K562 (cell line): ENCODE data around the gene MBOAT7. TPM values are rescaled to one million over a fixed set of nuclear protein-coding genes. Genes with fewer than 3 reads are reported as not detected.

Experiments
- BMI1 ChIP-seq: fragments of 150-350 bp; IDR thresholded peaks from 2 replicates; pipeline ENCODE4 v1.6.1; 2014; ENCODE audit warnings: low read length
- CREB5 ChIP-seq: fragments of 250-450 bp; sonication (Bioruptor Pico); IDR thresholded peaks from 2 replicates; pipeline ENCODE4 v1.5.0; 2020; ENCODE audit warnings: mild to moderate bottlenecking
- DDX20 ChIP-seq: fragments of 450-650 bp; IDR thresholded peaks from 2 replicates; pipeline ENCODE4 v1.6.1; 2016; ENCODE audit warnings: missing genetic modification characterization, low read depth, mild to moderate bottlenecking, missing compliant biosample characterization, moderate library complexity
- E2F5 ChIP-seq: sonication (generic); formaldehyde crosslinking; IDR thresholded peaks from 2 replicates; pipeline ENCODE4 v1.8.0; 2022; ENCODE audit warnings: mild to moderate bottlenecking, missing genetic modification reagents
- FIP1L1 ChIP-seq: fragments of 200-400 bp; formaldehyde crosslinking; IDR thresholded peaks from 2 replicates; pipeline ENCODE4 v1.6.1; 2018; ENCODE audit warnings: mild to moderate bottlenecking, low read depth, low read length; ENCODE audit not compliant: poor library complexity, severe bottlenecking
- KLF1 ChIP-seq: fragments of 450-650 bp; IDR thresholded peaks from 2 replicates; pipeline ENCODE4 v1.6.1; 2016; ENCODE audit warnings: missing genetic modification characterization, missing compliant biosample characterization
- NR0B1 ChIP-seq: fragments of 450-650 bp; IDR thresholded peaks from one replicate; pipeline ENCODE4 v1.6.1; 2018; ENCODE audit warnings: mild to moderate bottlenecking, moderate library complexity; ENCODE audit not compliant: partially characterized antibody
- RBFOX2 ChIP-seq: fragments of 200-400 bp; formaldehyde crosslinking; IDR thresholded peaks from 2 replicates; pipeline ENCODE4 v1.6.1; 2017; ENCODE audit warnings: low read depth, mild to moderate bottlenecking, low read length, moderate library complexity
- ZBTB40 ChIP-seq, 2 experiments: fragments of 450-650 bp in 1 of 2; sonication (generic) in 1 of 2; formaldehyde crosslinking in 1 of 2; IDR thresholded peaks; 2 replicates each; pipeline versions ENCODE4 v1.7.1 to v1.9.0; 2016 to 2022; ENCODE audit warnings: inconsistent platforms in 1 of 2, mild to moderate bottlenecking in 1 of 2, missing genetic modification reagents in 1 of 2
- ZNF311 ChIP-seq: fragments of 250-450 bp; sonication (Bioruptor Pico); IDR thresholded peaks from 2 replicates; pipeline ENCODE4 v1.4.0; 2020; ENCODE audit warnings: mild to moderate bottlenecking, moderate library complexity
- ZNF778 ChIP-seq: fragments of 450-650 bp; formaldehyde crosslinking; IDR thresholded peaks from 2 replicates; pipeline ENCODE4 v1.4.0; 2020; ENCODE audit warnings: mild to moderate bottlenecking, moderate library complexity
- polyA plus RNA-seq, 8 experiments: library from polyadenylated mRNA; depleted of rRNA in 4 of 8; stranded (reverse) in 5 of 8; unstranded in 3 of 8; fragments of >200 nt; fragmentation: Nextera tagmentation in 2 of 8; fragmentation: Illumina TruSeq in 1 of 8; extraction: Ambion mirVana in 2 of 8; extraction: Trizol in 1 of 8; gene quantifications; 2 replicates each; pipeline versions ENCODE4 v1.2.1 to v1.2.3, GENCODE V29; 2011 to 2014; ENCODE audit warnings: inconsistent platforms in 1 of 8, missing spikeins in 1 of 8
- total RNA-seq, 7 experiments: library from RNA; depleted of rRNA in 6 of 7; stranded (reverse); fragments of >200 nt in 6 of 7; fragmentation: Illumina TruSeq in 2 of 7; extraction: Trizol in 2 of 7; gene quantifications; 2 replicates each; pipeline versions ENCODE4 v1.2.1 to v1.2.3, GENCODE V29; 2011 to 2021; ENCODE audit warnings: low replicate concordance in 1 of 7

The MBOAT7 gene
- total and polyA plus RNA-seq, 9 of the 15 experiments (the other 6 are each of a cell fraction or from before 2014, with no cell fraction given) = 1.4 to 153 (median 56.1) TPM

- no peak for TF ChIP-seq ZBTB40 (IDR thresholded peaks at IDR 0.05)
- no peak for TF ChIP-seq ZBTB40 (CRISPR knock-in tag; IDR thresholded peaks at IDR 0.05)
- TF ChIP-seq E2F5 = 0 out of 2 replicates have a peak, but pooled peaks have one; percentile 39
- TF ChIP-seq DDX20 (tag) = no peak
- TF ChIP-seq BMI1 = no peak
- TF ChIP-seq KLF1 (tag) = peak; percentile 34; the same call in 1 of the 2 replicates
- TF ChIP-seq ZNF311 (CRISPR knock-in tag) = no peak
- no peak for TF ChIP-seq CREB5 (CRISPR knock-in tag)
- no peak for TF ChIP-seq NR0B1
- peak; percentile 70 for TF ChIP-seq RBFOX2
- TF ChIP-seq ZNF778 (CRISPR knock-in tag) = no peak
- TF ChIP-seq FIP1L1 = no peak
Observed at GRCh38 chr19:54206030-54206830, 16.9 kb upstream of the MBOAT7 start (continued).
